GM18520 (cell line): ENCODE measurements around the gene C20orf204.
A peak's percentile ranks its signal among the peaks of the same experiment; 100 is the strongest.

Experiments
- ATAC-seq: cut with Tn5 transposase; IDR thresholded peaks from one replicate; pipeline ENCODE4 v1.9.1; 2021; ENCODE audit not compliant: unreplicated experiment

Gene C20orf204

GRCh38 chr20:64070244-64070993 lies 34.4 kb downstream of the C20orf204 start:
- ATAC-seq, result no peak

- ATAC-seq, result no peak
These were observed 35.7 kb downstream of the C20orf204 start for GRCh38 chr20:64071341-64072332.

- no peak for ATAC-seq
These were observed 36.6 kb downstream of the C20orf204 start for GRCh38 chr20:64072498-64073063.

DNA sequence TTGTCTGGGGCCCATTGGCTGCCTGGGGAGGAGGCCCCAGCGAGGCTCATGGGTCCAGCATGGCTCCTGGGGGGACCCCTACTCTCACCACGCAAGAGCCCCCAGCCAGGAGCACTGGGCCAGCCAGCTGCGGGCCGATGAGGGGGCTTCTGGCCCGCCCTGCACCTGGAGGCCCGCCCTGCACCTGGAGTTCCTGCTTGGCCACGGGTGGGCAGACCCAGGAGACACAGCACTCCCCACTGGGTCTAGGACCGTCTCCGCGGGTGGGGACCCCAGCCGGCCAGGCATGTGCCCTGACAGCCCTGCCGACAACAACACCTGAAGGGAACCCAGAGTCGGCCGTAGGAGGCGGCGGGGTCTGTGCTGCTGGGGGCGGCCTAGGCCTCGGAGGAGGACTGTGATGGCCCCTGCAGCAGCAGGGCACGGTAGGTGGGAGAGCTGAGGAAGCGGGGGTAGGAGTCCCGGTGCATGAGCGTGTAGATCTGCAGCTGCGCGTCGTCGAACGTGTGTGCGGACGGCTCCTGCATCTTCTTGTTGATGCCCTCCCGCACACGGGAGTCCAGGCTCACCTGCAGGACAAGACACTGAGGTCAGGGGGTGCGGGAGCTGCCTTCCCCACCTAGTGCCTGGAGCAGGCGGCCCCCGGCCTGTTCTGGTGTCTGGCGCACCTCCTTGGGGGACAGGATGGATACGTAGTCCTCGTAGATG lies 37.6 kb downstream of the C20orf204 start:
- ATAC-seq, result no peak

- no peak for ATAC-seq
These were observed 38.3 kb downstream of the C20orf204 start for GRCh38 chr20:64074184-64074789.

GRCh38 chr20:64074963-64075362 lies 39.0 kb downstream of the C20orf204 start:
- ATAC-seq, result no peak

DNA sequence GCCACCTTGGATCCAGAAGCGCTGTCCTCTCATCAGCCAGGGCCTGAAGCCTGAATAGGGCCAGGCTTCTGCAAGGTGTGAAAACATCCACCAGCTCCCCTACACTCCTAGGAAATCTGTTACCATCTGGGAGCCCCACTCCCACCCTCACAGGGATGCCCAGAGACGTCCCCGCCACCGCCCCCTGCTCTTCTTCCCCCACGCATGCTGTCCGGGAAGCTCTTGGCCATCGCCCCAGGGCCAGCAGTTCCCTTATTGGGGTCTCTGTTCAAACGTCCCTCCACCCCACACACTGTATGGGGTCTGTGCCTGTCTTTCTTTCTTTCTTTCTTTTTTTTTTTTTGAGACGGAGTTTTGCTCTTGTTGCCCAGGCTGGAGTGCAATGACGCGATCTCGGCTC lies 39.6 kb downstream of the C20orf204 start:
- ATAC-seq, result no peak

GRCh38 chr20:64076061-64076997 lies 40.3 kb downstream of the C20orf204 start:
- no peak for ATAC-seq

DNA sequence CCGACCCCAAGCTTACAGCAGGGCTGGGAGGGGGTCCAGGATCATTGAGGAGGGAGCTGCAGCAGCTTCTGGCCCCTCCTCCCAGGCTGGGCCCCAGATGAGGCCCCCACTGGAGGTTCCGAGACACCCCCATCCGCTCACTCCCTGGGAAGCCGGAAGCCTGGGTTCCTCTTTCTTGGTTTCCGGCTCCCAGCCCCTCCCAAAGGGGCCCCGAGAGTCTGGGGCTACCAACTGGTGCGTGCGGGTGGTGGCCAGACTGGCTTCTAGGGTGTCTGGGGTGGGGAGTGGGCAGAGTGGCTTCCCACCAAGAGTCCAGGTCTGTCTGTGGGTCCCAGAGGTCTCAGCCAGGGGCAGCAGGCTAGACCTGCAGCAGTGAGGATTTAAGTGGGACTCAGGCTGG lies 41.1 kb downstream of the C20orf204 start:
- no peak for ATAC-seq

DNA sequence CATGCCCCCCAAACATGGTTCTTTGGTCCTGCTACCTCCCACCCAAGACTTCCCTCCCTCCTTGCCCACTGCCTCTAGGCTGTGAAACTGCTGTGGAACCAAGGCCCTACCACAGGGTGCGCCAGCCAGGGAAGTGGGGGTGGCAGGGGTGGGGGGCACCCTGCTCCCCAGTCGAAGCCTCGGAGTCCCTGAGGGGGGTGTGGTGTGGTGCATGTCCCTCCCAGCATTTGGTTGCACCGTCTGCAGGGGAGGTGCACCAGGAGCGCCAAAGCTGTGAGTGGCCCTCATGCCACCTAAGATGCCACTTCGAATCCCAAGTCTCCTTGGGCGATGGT lies 41.5 kb downstream of the C20orf204 start:
- ATAC-seq, result no peak

GRCh38 chr20:64077876-64078551 lies 42.0 kb downstream of the C20orf204 start:
- ATAC-seq, result no peak

DNA sequence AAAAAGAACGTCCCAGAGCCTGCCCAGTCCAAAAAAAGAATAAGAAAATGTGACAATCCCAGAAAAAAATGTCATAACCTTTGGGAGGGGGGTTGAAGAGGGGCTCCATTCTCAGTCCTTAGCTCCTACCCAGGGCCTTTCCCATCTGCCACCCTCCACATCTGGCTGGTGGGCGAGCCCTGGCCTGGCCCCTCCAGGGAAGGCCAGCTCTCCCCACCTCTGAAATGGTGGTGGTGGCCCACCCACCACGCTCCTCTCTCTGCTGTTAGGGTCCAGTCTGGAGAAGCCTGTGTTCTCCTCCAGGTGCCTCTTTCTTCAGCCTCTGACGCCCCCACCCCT lies 42.9 kb downstream of the C20orf204 start:
- no peak for ATAC-seq

GRCh38 chr20:64079273-64080012 lies 43.5 kb downstream of the C20orf204 start, which contains the start of gene RGS19:
Gene RGS19, minus strand, starts transcription at chr20:64079518. Its CDS starts 2,632 bp downstream, at chr20:64076886.
- ATAC-seq, result peak; percentile 42

DNA sequence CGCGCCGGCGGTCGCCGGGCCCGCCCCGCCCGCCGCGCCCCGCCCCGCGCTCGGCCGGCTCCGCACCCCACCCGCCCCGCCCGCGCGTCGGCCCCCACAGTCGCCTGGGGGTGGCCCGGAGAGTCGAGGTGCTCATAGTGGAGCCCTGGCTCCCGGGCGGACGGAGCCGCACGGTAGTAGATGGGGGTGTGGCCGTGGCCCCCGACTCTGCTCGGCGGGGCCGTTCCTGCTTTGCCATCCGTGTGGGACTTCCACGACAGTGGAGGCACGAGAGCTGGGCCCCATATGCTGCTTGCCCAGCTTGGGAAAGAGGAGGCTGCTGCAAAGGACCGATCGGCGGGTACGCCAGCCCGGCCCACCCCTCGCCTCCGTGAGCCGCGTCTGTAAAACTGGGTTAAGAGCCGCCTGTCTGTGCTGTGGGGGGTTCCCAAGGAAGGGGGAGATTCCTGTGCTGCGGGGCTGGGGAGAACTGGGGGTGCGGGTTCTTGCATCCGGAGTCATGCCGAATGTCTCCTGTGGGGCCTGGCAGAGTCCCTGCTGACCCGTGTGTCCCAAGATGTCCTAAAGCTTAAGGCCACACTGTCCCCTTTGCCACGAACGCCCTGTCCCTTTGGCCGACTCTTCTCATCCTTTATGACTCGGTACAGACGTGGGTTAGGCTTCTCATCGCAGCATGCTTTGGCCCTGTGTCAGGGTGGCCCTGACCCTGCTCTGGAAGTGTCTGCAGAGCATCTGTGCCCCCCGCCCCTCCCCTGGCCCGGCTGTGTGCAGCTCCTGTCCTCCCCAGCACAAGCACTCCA lies 44.2 kb downstream of the C20orf204 start, which contains the start of gene OPRL1:
Gene OPRL1, plus strand, starts transcription at position 70 of the 800 bp plus-strand sequence. CDS start 12,639 bp downstream, outside the sequence.
- ATAC-seq, result no peak

GRCh38 chr20:64080813-64081623 lies 45.0 kb downstream of the C20orf204 start:
- ATAC-seq, result no peak

- ATAC-seq, result no peak
These were observed 45.6 kb downstream of the C20orf204 start for GRCh38 chr20:64081624-64081964.
